Stimulated activated CD8-positive, alpha-beta memory T cell treated with anti-CD3 and anti-CD28 coated beads, Interleukin-7, amount 100 ng/mL, for 48 hours (primary cell): ENCODE data around the gene HBS1L.

Experiments used
- DNase-seq, 2 donors: peaks; one replicate each; pipeline ENCODE4 v3.0.0-alpha.2; 2020; ENCODE audit warnings: low read depth in 1 of 2; ENCODE audit errors: extremely low read depth in 1 of 2

HBS1L gene

DNA sequence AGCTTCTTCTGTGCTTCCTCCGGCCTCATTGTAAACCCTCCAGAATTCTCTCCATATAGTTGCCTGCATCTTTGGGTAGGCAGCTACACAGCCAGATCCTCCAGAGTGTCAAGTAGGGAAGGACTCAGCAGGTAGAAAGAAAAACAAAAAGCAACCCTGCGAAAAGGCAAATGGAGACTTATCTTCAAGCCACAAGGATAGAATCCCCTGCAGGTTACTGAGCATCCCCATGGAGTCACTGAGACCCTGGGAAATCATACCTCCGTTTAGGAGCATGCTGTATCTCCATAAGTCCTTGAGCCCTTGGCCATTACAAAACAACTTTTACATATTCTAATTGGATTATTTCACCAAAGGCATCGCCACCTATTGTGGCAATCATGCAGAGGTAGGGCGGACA is 133.3 kb downstream of the HBS1L start:
- no peak for DNase-seq

DNA sequence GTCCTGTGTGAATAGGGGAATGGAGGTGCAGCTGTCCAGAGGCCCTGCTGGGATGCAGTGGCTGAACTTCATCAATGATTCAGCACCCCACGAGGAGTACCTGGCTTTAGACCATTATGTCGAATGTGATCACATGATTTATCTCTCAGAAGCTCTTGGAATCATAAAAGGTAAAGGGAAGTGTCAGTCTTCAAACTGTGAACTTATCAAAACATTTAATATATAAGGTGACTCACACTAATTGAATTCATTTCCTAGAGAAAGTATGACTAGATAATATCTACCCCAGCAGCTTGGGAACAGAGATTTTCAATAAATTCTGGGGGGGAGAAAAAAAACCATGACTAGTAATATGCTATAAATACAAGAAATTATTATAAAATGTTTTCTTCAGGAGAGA is 134.2 kb downstream of the HBS1L start:
- DNase-seq, result no peak

DNA sequence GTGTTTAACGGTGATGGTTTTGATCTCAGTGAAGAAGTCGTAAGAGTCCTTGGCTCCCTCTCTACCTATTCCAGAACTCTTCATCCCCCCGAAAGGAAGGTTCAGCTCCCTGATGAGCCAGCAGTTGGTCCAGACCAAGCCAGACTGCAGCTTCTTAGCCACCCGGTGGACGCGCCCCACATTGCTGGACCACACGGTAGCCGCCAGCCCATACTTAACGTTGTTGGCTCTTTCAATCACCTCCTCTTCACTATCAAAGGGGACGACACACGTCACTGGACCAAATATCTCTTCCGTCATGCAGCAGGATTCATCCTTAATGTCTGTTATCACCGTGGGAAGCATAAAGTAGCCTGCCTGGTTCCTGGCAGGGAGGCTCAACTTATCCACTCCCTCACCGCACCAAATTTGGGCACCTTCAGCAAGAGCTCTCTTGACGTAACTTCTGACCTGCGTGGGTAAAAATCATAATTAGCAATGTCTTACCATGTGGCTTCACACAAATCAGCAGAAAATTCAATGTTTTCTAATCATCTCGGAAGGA is 136.1 kb downstream of the HBS1L start:
- DNase-seq, result no peak

DNA sequence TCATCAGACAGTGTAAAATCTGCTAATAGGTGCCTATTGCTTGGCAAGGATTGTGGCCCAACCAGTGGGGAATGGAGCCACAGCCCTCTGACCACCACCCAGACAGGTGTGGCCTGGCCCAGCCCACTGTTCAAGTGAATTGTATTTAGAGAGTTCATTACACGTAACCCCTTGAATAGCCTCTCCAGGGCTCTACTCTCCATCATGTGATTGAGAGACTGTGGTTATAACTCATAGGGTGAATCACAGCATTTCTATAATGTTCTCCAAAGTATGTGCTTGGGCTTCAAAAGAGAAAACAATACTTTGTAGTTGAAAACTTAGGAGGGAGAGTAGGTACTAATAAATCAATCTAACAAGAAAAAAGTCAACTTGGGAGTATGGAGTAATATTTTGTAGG is 143.1 kb downstream of the HBS1L start:
- DNase-seq, result no peak

DNA sequence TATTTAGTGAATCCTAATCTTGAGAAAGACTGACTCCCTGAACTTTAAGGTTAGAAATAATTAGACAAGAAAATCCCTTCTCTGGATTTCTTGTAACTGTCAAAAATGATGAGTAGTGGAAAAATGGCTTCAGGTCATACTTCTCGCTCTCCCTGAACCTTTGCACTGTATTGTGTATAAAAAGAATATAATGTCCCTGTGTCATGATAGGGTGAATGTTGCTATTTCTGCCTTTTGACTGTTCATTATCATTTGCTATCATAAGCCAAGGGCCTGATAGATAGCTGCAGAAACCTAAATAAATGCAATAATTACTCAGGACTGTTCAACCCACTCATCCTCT is 144.1 kb downstream of the HBS1L start:
- DNase-seq, result no peak
